ENCODE measurements around the gene DOC2A. TPM values are rescaled to one million over a fixed set of nuclear protein-coding genes. Genes with fewer than 3 reads are reported as not detected.

The DOC2A gene
- 0.52 and 2.7 TPM in 2 replicates for total RNA-seq

GRCh38 chr16:30010844-30011713 lies at the start of gene DOC2A:
DOC2A (minus strand) TSS chr16:30011027; CDS start chr16:30010222, 805 bp downstream.

GRCh38 chr16:30030841-30031413 lies 20.1 kb upstream of the DOC2A start, which contains the start of gene TLCD3B:
TLCD3B (minus strand) TSS chr16:30031271; CDS start chr16:30030527, 744 bp downstream.

DNA sequence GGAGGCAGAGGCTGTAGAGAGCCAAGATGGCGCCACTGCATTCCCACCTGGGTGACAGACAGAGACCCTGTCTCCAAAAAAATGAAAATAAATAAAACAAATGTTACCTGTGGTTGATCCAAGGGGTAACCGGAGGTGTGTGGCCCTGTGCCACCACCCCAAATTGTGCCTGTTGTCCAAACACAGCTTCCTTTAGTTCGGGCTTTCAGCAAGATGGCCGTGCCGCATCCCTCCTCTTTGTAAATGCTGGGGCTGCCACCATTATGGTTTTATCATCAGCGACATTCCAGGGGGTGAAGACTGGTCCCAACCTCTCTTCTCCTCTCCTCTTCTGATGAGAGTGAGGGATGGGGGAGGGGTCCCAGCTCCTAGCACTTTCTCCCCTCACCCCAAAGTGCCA lies 12.1 kb upstream of the DOC2A start, which contains the start of gene C16orf92:
Gene C16orf92, plus strand, starts transcription at position 312 of the 400 bp plus-strand sequence. CDS start 143 bp downstream, outside the sequence.

GRCh38 chr16:29995911-29996765 lies 14.7 kb downstream of the DOC2A start, which contains the start of gene INO80E:
INO80E (plus strand) TSS chr16:29996241; CDS start chr16:29996311, 70 bp downstream.

DNA sequence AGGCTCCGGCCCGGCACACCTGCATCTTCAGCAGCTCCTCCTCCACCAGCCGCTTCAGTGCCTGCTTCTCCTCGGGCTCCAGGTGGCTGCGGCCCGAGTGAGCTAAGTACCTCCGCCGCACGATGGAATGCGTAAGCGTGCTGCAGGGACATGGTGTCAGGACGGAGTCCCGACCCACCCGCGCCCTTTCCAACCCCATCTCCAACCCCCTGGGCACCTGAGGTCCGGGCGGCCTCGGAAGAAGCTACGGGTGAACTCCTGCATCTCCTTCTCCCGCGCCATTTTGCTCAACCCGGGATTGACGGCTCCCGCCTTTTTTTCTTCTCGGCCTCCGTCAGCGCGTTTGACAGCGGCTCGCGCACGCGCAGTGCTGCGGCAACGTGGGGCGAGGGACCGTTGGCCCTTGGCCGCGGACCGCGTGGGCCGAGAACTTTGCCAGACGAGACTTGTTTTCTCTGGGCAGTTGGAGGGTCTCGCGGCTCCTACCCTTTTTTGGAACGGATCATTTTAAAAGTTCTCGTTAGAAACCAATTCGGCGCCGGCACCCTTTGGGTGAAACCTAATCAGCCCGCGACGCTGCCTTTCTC lies 15.4 kb downstream of the DOC2A start, which contains the start of gene HIRIP3:
Gene HIRIP3, minus strand, starts transcription at position 294 of the 587 bp plus-strand sequence. Its CDS starts 12 bp downstream, at position 282.

DNA sequence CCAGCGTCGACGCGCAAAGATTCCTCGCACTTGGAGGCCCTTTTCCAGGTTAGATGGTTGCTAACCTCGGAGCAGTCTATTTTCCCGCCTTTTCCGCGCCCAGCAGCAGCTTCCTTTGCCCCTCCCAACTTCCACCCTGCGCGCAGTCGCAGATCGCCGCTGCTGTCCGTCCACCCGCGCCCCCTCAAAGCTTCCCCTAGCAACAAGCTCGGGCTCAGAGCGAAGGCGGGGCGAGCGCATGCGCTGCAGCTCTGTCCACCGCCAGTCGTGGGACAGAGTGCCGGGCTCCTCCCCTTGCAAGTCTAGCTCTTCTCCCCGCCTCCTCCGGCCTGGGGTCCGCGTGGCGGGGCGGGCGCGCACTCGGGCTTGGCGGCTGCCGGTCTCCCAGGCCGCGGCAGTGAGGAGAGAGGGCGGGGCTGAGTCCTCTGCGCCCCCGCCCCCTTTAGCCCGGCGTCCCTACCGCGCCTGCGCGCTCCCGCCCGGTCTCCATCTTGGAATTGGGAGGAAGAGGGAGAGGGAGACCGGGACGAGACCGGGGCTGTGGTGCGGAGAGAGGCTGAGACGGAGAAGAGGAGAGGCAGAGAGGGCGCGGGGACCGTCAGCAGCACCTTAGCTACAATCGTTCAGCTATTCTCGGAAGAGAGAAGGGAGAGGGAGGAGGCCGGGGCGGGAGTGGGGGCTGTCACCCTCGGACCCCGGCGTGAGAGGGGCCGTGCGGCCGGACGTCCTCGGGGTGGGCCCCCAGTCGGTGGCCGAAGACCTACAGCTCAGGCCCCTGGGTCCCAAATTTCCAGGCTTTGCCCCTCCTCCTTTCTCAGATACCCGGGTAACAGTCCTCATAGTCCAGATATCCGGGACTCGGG lies 37.2 kb downstream of the DOC2A start, which contains the start of gene TAOK2:
Gene TAOK2, plus strand, starts transcription at position 485 of the 863 bp plus-strand sequence. CDS start 3,905 bp downstream, outside the sequence.

DNA sequence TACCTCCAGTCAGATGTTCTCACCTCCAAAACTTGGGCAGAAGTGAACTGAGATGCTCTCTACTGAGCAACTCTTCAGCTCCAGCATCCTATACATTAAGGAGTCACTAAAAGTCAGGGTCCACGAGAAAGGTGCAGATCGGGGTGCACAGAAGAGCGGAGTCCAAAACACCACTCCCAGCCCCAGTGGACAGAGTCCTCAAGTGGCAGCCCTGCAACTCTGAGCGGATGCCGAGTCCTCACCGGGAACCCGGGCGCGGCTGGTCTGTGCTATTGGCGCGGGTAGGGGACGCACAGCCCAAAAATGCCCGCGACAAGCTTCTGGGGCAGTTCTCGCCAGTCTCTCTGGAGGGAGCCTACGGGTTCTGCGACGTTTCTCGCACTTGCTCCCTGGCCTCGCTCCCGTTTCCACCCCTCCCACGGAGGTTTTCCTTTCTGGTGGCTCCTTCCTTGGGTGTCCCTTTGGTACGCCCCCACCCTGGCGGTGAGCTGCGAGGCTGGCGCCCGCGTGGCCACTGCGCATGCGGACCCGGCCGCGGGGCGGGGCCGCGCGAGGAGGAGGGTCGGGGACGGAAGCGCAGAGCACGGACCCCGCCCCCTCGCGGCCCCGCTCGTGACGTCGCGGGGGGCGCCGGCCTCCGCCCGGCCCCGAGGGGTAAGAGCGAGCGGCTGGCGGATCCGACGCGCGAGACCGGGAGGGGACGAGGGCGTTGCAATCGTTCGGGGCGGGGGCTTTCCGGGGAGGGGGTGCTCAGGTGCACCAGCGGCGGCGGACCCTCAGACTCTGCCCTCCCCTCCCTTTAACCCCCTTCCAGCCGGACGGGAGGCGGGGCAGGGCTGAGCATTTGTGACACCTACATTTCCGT lies 49.1 kb downstream of the DOC2A start, which contains the start of gene TMEM219:
Gene TMEM219, plus strand, starts transcription at position 601 of the 865 bp plus-strand sequence. CDS start 1,065 bp downstream, outside the sequence.

Other genes with a start within 250 kb of the DOC2A start
- gene ZG16, start 232.8 kb downstream of the DOC2A start, total RNA-seq, result not detected in 2 replicates
- 36.6 and 60.4 TPM in 2 replicates for gene KIF22, start 220.3 kb downstream of the DOC2A start, total RNA-seq
- 144 and 189 TPM in 2 replicates for gene MAZ, start 204.5 kb downstream of the DOC2A start, total RNA-seq
- gene PRRT2, start 198.8 kb downstream of the DOC2A start, total RNA-seq, result 2.5 and 26.6 TPM in 2 replicates
- gene PAGR1, start 194.9 kb downstream of the DOC2A start, total RNA-seq, result 38.3 and 49.5 TPM in 2 replicates
- 290 and 371 TPM in 2 replicates for gene MVP, start 190.6 kb downstream of the DOC2A start, total RNA-seq
- gene CDIPT, start 147.8 kb downstream of the DOC2A start, total RNA-seq, result 89.0 and 173 TPM in 2 replicates
- 18.2 and 39.8 TPM in 2 replicates for gene SEZ6L2, start 111.5 kb downstream of the DOC2A start, total RNA-seq
- 6.5 and 9.8 TPM in 2 replicates for gene ASPHD1, start 110.5 kb downstream of the DOC2A start, total RNA-seq
- 8.3 and 16.5 TPM in 2 replicates for gene KCTD13, start 84.8 kb downstream of the DOC2A start, total RNA-seq
- 169 and 182 TPM in 2 replicates for gene TMEM219, start 48.9 kb downstream of the DOC2A start, total RNA-seq
- 29.0 and 56.0 TPM in 2 replicates for gene TAOK2, start 37.2 kb downstream of the DOC2A start, total RNA-seq
- gene HIRIP3, start 15.4 kb downstream of the DOC2A start, total RNA-seq, result 14.2 and 24.0 TPM in 2 replicates
- 52.6 and 194 TPM in 2 replicates for gene INO80E, start 14.8 kb downstream of the DOC2A start, total RNA-seq
- not detected in 2 replicates for gene C16orf92, start 12.2 kb upstream of the DOC2A start, total RNA-seq
- gene TLCD3B, start 20.2 kb upstream of the DOC2A start, total RNA-seq, result 0.16 TPM in 1 of 2 replicates, not detected in the other
- gene ALDOA, start 54.7 kb upstream of the DOC2A start, total RNA-seq, result 2,073 and 2,863 TPM in 2 replicates
- gene PPP4C, start 65.0 kb upstream of the DOC2A start, total RNA-seq, result 151 and 157 TPM in 2 replicates
- 0.13 and 2.6 TPM in 2 replicates for gene TBX6, start 80.9 kb upstream of the DOC2A start, total RNA-seq
- 15.8 and 91.5 TPM in 2 replicates for gene YPEL3, start 85.2 kb upstream of the DOC2A start, total RNA-seq
- 0.13 and 4.2 TPM in 2 replicates for gene GDPD3, start 102.5 kb upstream of the DOC2A start, total RNA-seq
- 75.4 and 127 TPM in 2 replicates for gene MAPK3, start 112.2 kb upstream of the DOC2A start, total RNA-seq
- 9.1 and 13.5 TPM in 2 replicates for gene CORO1A, start 172.6 kb upstream of the DOC2A start, total RNA-seq
- gene BOLA2B, start 182.6 kb upstream of the DOC2A start, total RNA-seq, result 220 and 267 TPM in 2 replicates
- gene SLX1A, start 182.8 kb upstream of the DOC2A start, total RNA-seq, result 64.3 and 179 TPM in 2 replicates
- gene SULT1A3, start 188.2 kb upstream of the DOC2A start, total RNA-seq, result 7.4 and 18.7 TPM in 2 replicates
- 0.13 and 0.64 TPM in 2 replicates for gene NPIPB13, start 237.5 kb upstream of the DOC2A start, total RNA-seq